H1 (cell line): Measurements from ENCODE around the gene GRAMD1B. TPM values are rescaled to one million over a fixed set of nuclear protein-coding genes. Genes with fewer than 3 reads are reported as not detected.

Experiments
- CTCF ChIA-PET: fragments of 300-600 bp; sonication (Branson Sonifier 250); formaldehyde crosslinking; loops from one replicate; lab custom pipeline; 2021; ENCODE audit not compliant: partially characterized antibody; lab: Charles Lee
- POLR2A ChIA-PET: fragments of 300-600 bp; sonication (Branson Sonifier 250); formaldehyde crosslinking; loops from one replicate; lab custom pipeline; 2021; ENCODE audit warnings: inconsistent platforms; ENCODE audit not compliant: partially characterized antibody; lab: Charles Lee
- DNase-seq, 2 experiments: peaks; one replicate each; pipeline versions ENCODE4 v3.0.0 to v3.0.0-alpha.2; 2010 to 2022; ENCODE audit warnings: low spot score in 2 of 2, low read depth in 1 of 2, mixed read lengths in 1 of 2
- FAIRE-seq: peaks from 2 replicates; lab custom pipeline; 2011; peaks lifted over from hg19 to GRCh38; lab: Jason Lieb, UNC
- H2AFZ ChIP-seq: 2 replicates; pipeline ENCODE4 v1.8.1; 2012; ENCODE audit warnings: low read length, inconsistent platforms
- H2AK5ac ChIP-seq: 2 replicates; pipeline ENCODE4 v1.6.1; 2013; ENCODE audit warnings: low read depth, low read length
- H2BK120ac ChIP-seq: replicated peaks from 2 replicates; pipeline ENCODE3; 2013; ENCODE audit warnings: low read depth, low read length, inconsistent platforms
- H2BK12ac ChIP-seq: 2 replicates; pipeline ENCODE4 v1.6.1; 2013; ENCODE audit warnings: low read depth, low read length
- H2BK15ac ChIP-seq: 2 replicates; pipeline ENCODE4 v1.6.1; 2013; ENCODE audit warnings: low read length
- H2BK20ac ChIP-seq: 2 replicates; pipeline ENCODE4 v1.6.1; 2013; ENCODE audit warnings: low read length
- H2BK5ac ChIP-seq: 2 replicates; pipeline ENCODE4 v1.6.1; 2013; ENCODE audit warnings: low read depth, low read length
- H3K14ac ChIP-seq: 2 replicates; pipeline ENCODE4 v1.6.1; 2013; ENCODE audit warnings: inconsistent platforms; ENCODE audit not compliant: insufficient read length
- H3K18ac ChIP-seq: 2 replicates; pipeline ENCODE4 v1.6.1; 2013; ENCODE audit warnings: low read length; ENCODE audit errors: extremely low read depth
- H3K23ac ChIP-seq: 2 replicates; pipeline ENCODE4 v1.6.1; 2013; ENCODE audit warnings: inconsistent platforms; ENCODE audit not compliant: insufficient read length
- H3K23me2 ChIP-seq: 2 replicates; pipeline ENCODE4 v1.6.1; 2013; ENCODE audit warnings: low read depth, low read length
- H3K27ac ChIP-seq: 2 replicates; pipeline ENCODE4 v1.6.1; 2011; ENCODE audit warnings: low read depth, low read length, inconsistent platforms
- H3K27me3 ChIP-seq, 4 experiments: replicated peaks in 1 of 4; 1 replicate in 1 of 4; 2 replicates in 3 of 4; pipeline versions ENCODE4 v1.6.1 to v1.8.1; 2011 to 2013; ENCODE audit warnings: low read length in 3 of 4, mild to moderate bottlenecking in 3 of 4, inconsistent platforms in 2 of 4, mixed read lengths in 2 of 4, moderate library complexity in 1 of 4; ENCODE audit not compliant: control insufficient read depth in 3 of 4, insufficient read depth in 3 of 4; ENCODE audit errors: extremely low read depth in 1 of 4
- H3K36me3 ChIP-seq, 4 experiments: 2 replicates each; pipeline versions ENCODE4 v1.6.1 to v1.8.1; 2011 to 2013; ENCODE audit warnings: mild to moderate bottlenecking in 4 of 4, low read length in 3 of 4, moderate library complexity in 2 of 4, control low read depth in 1 of 4, inconsistent platforms in 1 of 4; ENCODE audit not compliant: insufficient read depth in 4 of 4, control insufficient read depth in 2 of 4
- H3K4ac ChIP-seq: replicated peaks from 2 replicates; pipeline ENCODE3; 2013; ENCODE audit warnings: low read length, low read depth, mixed read lengths, inconsistent platforms; ENCODE audit not compliant: insufficient read length
- H3K4me1 ChIP-seq, 4 experiments: replicated peaks in 1 of 4; 1 replicate in 1 of 4; 2 replicates in 3 of 4; pipeline versions ENCODE4 v1.6.1 to v1.8.1; 2011 to 2013; ENCODE audit warnings: low read length in 3 of 4, inconsistent platforms in 2 of 4, mixed read lengths in 1 of 4; ENCODE audit not compliant: insufficient read depth in 4 of 4, control insufficient read depth in 3 of 4
- H3K4me2 ChIP-seq, 2 experiments: 2 replicates each; pipeline versions ENCODE4 v1.6.1 to v1.8.1; 2011 to 2013; ENCODE audit warnings: low read depth in 2 of 2, low read length in 2 of 2, control low read depth in 1 of 2, inconsistent platforms in 1 of 2, mild to moderate bottlenecking in 1 of 2; ENCODE audit not compliant: insufficient read depth in 1 of 2
- H3K4me3 ChIP-seq, 4 experiments: fragments of 200-600, 300-600 bp in 1 of 4; sonication (generic), shearing (Covaris generic), sonication (Bioruptor Twin) in 1 of 4; 2 replicates each; pipeline versions ENCODE4 v1.5.1 to v1.8.1; 2011 to 2016; ENCODE audit warnings: low read length in 4 of 4, low read depth in 3 of 4, control low read depth in 2 of 4, inconsistent platforms in 2 of 4, mild to moderate bottlenecking in 2 of 4, mixed read lengths in 1 of 4, moderate library complexity in 1 of 4; ENCODE audit not compliant: insufficient read depth in 2 of 4; ENCODE audit errors: extremely low read depth in 1 of 4
- H3K56ac ChIP-seq: replicated peaks from 2 replicates; pipeline ENCODE3; 2013; ENCODE audit warnings: low read depth, mild to moderate bottlenecking, mixed read lengths, low read length, inconsistent platforms; ENCODE audit not compliant: insufficient read length
- H3K79me1 ChIP-seq: 2 replicates; pipeline ENCODE4 v1.6.1; 2013; ENCODE audit warnings: low read depth, low read length, control low read depth
- H3K79me2 ChIP-seq, 2 experiments: 2 replicates each; pipeline versions ENCODE4 v1.6.1 to v1.8.1; 2012 to 2013; ENCODE audit warnings: low read length in 2 of 2, mild to moderate bottlenecking in 2 of 2, inconsistent platforms in 1 of 2; ENCODE audit not compliant: insufficient read depth in 2 of 2, control insufficient read depth in 1 of 2
- H3K9ac ChIP-seq, 4 experiments: replicated peaks in 1 of 4; 1 replicate in 1 of 4; 2 replicates in 3 of 4; pipeline versions ENCODE4 v1.6.1 to v1.8.1; 2011 to 2013; ENCODE audit warnings: low read depth in 3 of 4, low read length in 3 of 4, control low read depth in 2 of 4, mild to moderate bottlenecking in 2 of 4, moderate library complexity in 2 of 4, inconsistent platforms in 1 of 4; ENCODE audit errors: extremely low read depth in 1 of 4
- H3K9me3 ChIP-seq, 2 experiments: 2 replicates each; pipeline versions ENCODE4 v1.6.1 to v1.8.1; 2012 to 2013; ENCODE audit warnings: mild to moderate bottlenecking in 2 of 2, moderate library complexity in 2 of 2, control low read depth in 1 of 2, inconsistent platforms in 1 of 2, low read depth in 1 of 2, low read length in 1 of 2, mixed read lengths in 1 of 2; ENCODE audit not compliant: insufficient read depth in 2 of 2
- H4K20me1 ChIP-seq, 2 experiments: replicated peaks in 1 of 2; 2 replicates each; pipeline versions ENCODE3 to v1.8.1; 2011 to 2013; ENCODE audit warnings: inconsistent platforms in 2 of 2, low read length in 2 of 2, mild to moderate bottlenecking in 1 of 2; ENCODE audit not compliant: insufficient read depth in 2 of 2, control insufficient read depth in 1 of 2
- H4K5ac ChIP-seq: 2 replicates; pipeline ENCODE4 v1.6.1; 2013; ENCODE audit warnings: low read length, low read depth, mixed read lengths, inconsistent platforms; ENCODE audit not compliant: insufficient read length
- H4K8ac ChIP-seq: 2 replicates; pipeline ENCODE4 v1.8.0; 2013; ENCODE audit warnings: mild to moderate bottlenecking, moderate library complexity, low read length, inconsistent platforms; ENCODE audit not compliant: insufficient read depth; ENCODE audit errors: extremely low read depth
- H4K91ac ChIP-seq: replicated peaks from 2 replicates; pipeline ENCODE3; 2013; ENCODE audit warnings: low read length, mixed read lengths, inconsistent platforms; ENCODE audit not compliant: insufficient read length
- ASH2L ChIP-seq: fragments of 200-600, 300-600 bp; sonication (generic); IDR thresholded peaks from one replicate; pipeline ENCODE4 v1.7.1; 2017; ENCODE audit warnings: low read length
- ATF2 ChIP-seq: IDR thresholded peaks from 2 replicates; pipeline ENCODE4 v1.6.1; 2012; ENCODE audit warnings: low read length, inconsistent platforms
- CBX8 ChIP-seq: fragments of 300-800, 300-1000 bp; sonication (generic); IDR thresholded peaks from 2 replicates; pipeline ENCODE4 v1.7.1; 2016; ENCODE audit warnings: low read depth, low read length, borderline replicate concordance
- CREB1 ChIP-seq: IDR thresholded peaks from 2 replicates; pipeline ENCODE4 v1.6.1; 2012; ENCODE audit warnings: inconsistent platforms
- HDAC6 ChIP-seq: IDR thresholded peaks from one replicate; pipeline ENCODE4 v1.7.1; 2012; ENCODE audit warnings: low read depth, mild to moderate bottlenecking, inconsistent platforms, low read length, moderate library complexity
- NRF1 ChIP-seq: IDR thresholded peaks from 2 replicates; pipeline ENCODE4 v1.6.1; 2011; ENCODE audit warnings: mild to moderate bottlenecking, low read depth, low read length, improper control_type of control experiment
- RXRA ChIP-seq: IDR thresholded peaks from 2 replicates; pipeline ENCODE4 v1.6.1; 2011; ENCODE audit warnings: low read depth, mild to moderate bottlenecking, low read length, moderate library complexity; ENCODE audit not compliant: insufficient read depth
- SIRT6 ChIP-seq: IDR thresholded peaks from one replicate; pipeline ENCODE4 v1.7.1; 2012; ENCODE audit warnings: low read length, inconsistent platforms
- TBP ChIP-seq: IDR thresholded peaks from 2 replicates; pipeline ENCODE4 v1.6.1; 2011; ENCODE audit warnings: low read depth, low read length, improper control_type of control experiment
- TEAD4 ChIP-seq: IDR thresholded peaks from 2 replicates; pipeline ENCODE4 v1.6.1; 2012; ENCODE audit warnings: low read depth, low read length, inconsistent platforms, mixed read lengths
- USF2 ChIP-seq: IDR thresholded peaks from 2 replicates; pipeline ENCODE4 v1.6.1; 2011; ENCODE audit warnings: low read length, improper control_type of control experiment
- ZNF274 ChIP-seq: IDR thresholded peaks from 2 replicates; pipeline ENCODE4 v1.7.0; 2012; ENCODE audit warnings: low read length, borderline replicate concordance; ENCODE audit errors: extremely low read depth
- WGBS, 2 experiments: shearing (Covaris generic) in 1 of 2; methylation state at CpG; one replicate each; pipeline versions ENCODE4 v1.1.6 to v1.1.7; 2013 to 2015; ENCODE audit warnings: low lambda C conversion rate in 2 of 2, mixed read lengths in 2 of 2, inconsistent platforms in 1 of 2, low coverage in 1 of 2, missing lambda C conversion rate in 1 of 2; ENCODE audit not compliant: insufficient replicate concordance in 2 of 2, insufficient coverage in 1 of 2, insufficient read length in 1 of 2; ENCODE audit errors: extremely low coverage in 1 of 2, missing lambda C conversion rate in 1 of 2; 5-methylcytosine and 5-hydroxymethylcytosine counted together
- polyA plus RNA-seq, 7 experiments: library from polyadenylated mRNA; depleted of rRNA in 3 of 7; stranded (reverse) in 5 of 7; unstranded in 2 of 7; fragments of >200 nt in 5 of 7; fragments of 200-250 nt in 2 of 7; gene quantifications; 1 replicate in 5 of 7; 2 replicates in 1 of 7; 4 replicates in 1 of 7; pipeline versions ENCODE4 v1.2.1 to v1.2.3, GENCODE V29; 2011 to 2013; ENCODE audit warnings: missing spikeins in 2 of 7, mixed read lengths in 2 of 7
- total RNA-seq: library from RNA; stranded (reverse); fragmentation: NEBNext Ultra II Directional; extraction: Animal tissue kit (Norgen Biotek cat#: 25700); gene quantifications from 2 replicates; pipeline ENCODE4 v1.2.1, GENCODE V29; 2021

The GRAMD1B gene
- total and polyA plus RNA-seq, 2 of the 8 experiments (the other 6 are each of a cell fraction or from before 2014, with no cell fraction given), result 10.1 to 21.2 TPM

- Histone ChIP-seq H3K23me2 (no peaks in the 10 kb centered on the region), H3K56ac (no peak overlapping the region), H4K91ac (no peak overlapping the region), H3K79me2 (no peaks in the 10 kb centered on the region), H2BK12ac (no peak overlapping the region), H3K27me3 (no peaks in the 10 kb centered on the region), H3K4me3 (no peak overlapping the region), H3K79me1 (no peaks in the 10 kb centered on the region), H2BK20ac (no peak overlapping the region), H3K9ac (no peak overlapping the region), H3K4me1 (peaks cover 2 to 11% (median 3%) of the 10 kb centered on the region in 4 experiments; a peak in 6 of 7 replicates), H3K23ac (no peak overlapping the region), H3K18ac (no peak overlapping the region), H4K8ac (no peak overlapping the region), H2AFZ (no peak overlapping the region), H2BK15ac (no peak overlapping the region), H3K36me3 (no peaks in the 10 kb centered on the region), H4K5ac (no peak overlapping the region), H3K4me2 (no peak overlapping the region), H3K14ac (no peak overlapping the region), H2BK5ac (no peak overlapping the region), H3K9me3 (no peaks in the 10 kb centered on the region), H3K27ac (no peak overlapping the region), H4K20me1 (no peaks in the 10 kb centered on the region), H3K4ac (no peak overlapping the region), H2AK5ac (no peak overlapping the region), H2BK120ac (no peak overlapping the region)
- ChIA-PET POLR2A (interaction anchor here (1.2 kb wide), 1 partner anchor 10 kb away, joined by 3 read pairs; no protein-coding TSS in a partner anchor), CTCF (interaction anchor here (0.8 to 1.9 kb wide), 9 partner anchors 9 to 183 kb away, joined by 3 to 7 read pairs (median 4); no protein-coding TSS in a partner anchor)
- FAIRE-seq (no peak), DNase-seq (no peak)
- 88% methylated on average over 8 of the region's 8 CpGs; no CpG with 5 or more reads in 1 of the 2 experiments for WGBS, 2 experiments
- TF ChIP-seq USF2 (no peak), TEAD4 (no peak), ATF2 (no peak), NRF1 (no peak), RXRA (no peak), SIRT6 (no peak), CREB1 (no peak), ASH2L (no peak), HDAC6 (no peak), TBP (no peak), CBX8 (no peak), ZNF274 (no peak)
Observed at GRCh38 chr11:123484448-123484847, 54.4 kb downstream of the GRAMD1B start.
